Body of pancreas (tissue), 4 donors: ENCODE measurements around the gene CFHR5.

Experiments
- POLR2A ChIP-seq, 3 donors: fragments of 450-650 bp; IDR thresholded peaks; one replicate each; pipeline ENCODE4 v1.6.1; 2016; ENCODE audit warnings: antibody characterized with exemption in 3 of 3, mild to moderate bottlenecking in 2 of 3
- TF ChIP-seq, protein P1 (sequence below), 7 experiments: fragments of 450-650 bp in 4 of 7; fragments of 200-600 bp in 3 of 7; sonication (generic) in 3 of 7; IDR thresholded peaks; one replicate each; pipeline ENCODE4 v1.5.1; 2016 to 2019; ENCODE audit warnings: antibody characterized with exemption in 7 of 7

DNA sequence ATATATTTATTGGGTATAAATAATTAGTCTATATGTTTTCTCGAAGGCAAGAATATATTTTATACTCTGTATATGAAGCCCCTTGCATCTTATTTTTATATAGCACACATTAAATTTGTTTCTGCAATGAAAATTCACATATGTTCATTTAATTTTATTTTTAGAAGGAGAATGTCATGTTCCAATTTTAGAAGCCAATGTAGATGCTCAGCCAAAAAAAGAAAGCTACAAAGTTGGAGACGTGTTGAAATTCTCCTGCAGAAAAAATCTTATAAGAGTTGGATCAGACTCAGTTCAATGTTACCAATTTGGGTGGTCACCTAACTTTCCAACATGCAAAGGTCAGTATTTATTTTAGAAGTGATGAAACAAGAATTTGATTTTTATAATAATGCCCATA, 16.6 kb downstream of the CFHR5 start:
- TF ChIP-seq, protein P1, sequence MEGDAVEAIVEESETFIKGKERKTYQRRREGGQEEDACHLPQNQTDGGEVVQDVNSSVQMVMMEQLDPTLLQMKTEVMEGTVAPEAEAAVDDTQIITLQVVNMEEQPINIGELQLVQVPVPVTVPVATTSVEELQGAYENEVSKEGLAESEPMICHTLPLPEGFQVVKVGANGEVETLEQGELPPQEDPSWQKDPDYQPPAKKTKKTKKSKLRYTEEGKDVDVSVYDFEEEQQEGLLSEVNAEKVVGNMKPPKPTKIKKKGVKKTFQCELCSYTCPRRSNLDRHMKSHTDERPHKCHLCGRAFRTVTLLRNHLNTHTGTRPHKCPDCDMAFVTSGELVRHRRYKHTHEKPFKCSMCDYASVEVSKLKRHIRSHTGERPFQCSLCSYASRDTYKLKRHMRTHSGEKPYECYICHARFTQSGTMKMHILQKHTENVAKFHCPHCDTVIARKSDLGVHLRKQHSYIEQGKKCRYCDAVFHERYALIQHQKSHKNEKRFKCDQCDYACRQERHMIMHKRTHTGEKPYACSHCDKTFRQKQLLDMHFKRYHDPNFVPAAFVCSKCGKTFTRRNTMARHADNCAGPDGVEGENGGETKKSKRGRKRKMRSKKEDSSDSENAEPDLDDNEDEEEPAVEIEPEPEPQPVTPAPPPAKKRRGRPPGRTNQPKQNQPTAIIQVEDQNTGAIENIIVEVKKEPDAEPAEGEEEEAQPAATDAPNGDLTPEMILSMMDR (IDR thresholded peaks at IDR 0.05): no peak
- TF ChIP-seq POLR2A (IDR thresholded peaks at IDR 0.05): no peak
